HG03575 (cell line): Measurements from ENCODE around the gene C3orf18.

ENCODE experiments used
- ATAC-seq: cut with Tn5 transposase; IDR thresholded peaks from one replicate; pipeline ENCODE4 v1.9.1; 2021; ENCODE audit not compliant: unreplicated experiment, insufficient number of reproducible peaks, low FRiP score; ENCODE audit errors: extremely low read depth

C3orf18 gene

GRCh38 chr3:50567386-50568167, at the start of gene C3orf18:
TSS of gene C3orf18 (minus strand) at chr3:50567747. CDS start at chr3:50565699, 2,048 bp downstream.
- peak; percentile 42 for ATAC-seq

GRCh38 chr3:50616770-50617095, 49.2 kb upstream of the C3orf18 start:
- no peak for ATAC-seq

- no peak for ATAC-seq
Observed at GRCh38 chr3:50616003-50616769, 48.6 kb upstream of the C3orf18 start.

- no peak for ATAC-seq
Observed at GRCh38 chr3:50615190-50615589, 47.6 kb upstream of the C3orf18 start.

- ATAC-seq = no peak
Observed at GRCh38 chr3:50612970-50613846, 45.7 kb upstream of the C3orf18 start.

- no peak for ATAC-seq
Observed at GRCh38 chr3:50612234-50612882, 44.8 kb upstream of the C3orf18 start.

- ATAC-seq = no peak
Observed at GRCh38 chr3:50611464-50612233, 44.1 kb upstream of the C3orf18 start, which contains the start of gene CISH. TSS of gene CISH (minus strand) at chr3:50611774. CDS start at chr3:50611650, 124 bp downstream.

- ATAC-seq = no peak
Observed at GRCh38 chr3:50610992-50611463, 43.5 kb upstream of the C3orf18 start.

GRCh38 chr3:50610181-50610971, 42.8 kb upstream of the C3orf18 start:
- ATAC-seq = no peak

GRCh38 chr3:50609763-50610085, 42.2 kb upstream of the C3orf18 start:
- ATAC-seq = no peak

GRCh38 chr3:50609071-50609762, 41.7 kb upstream of the C3orf18 start:
- no peak for ATAC-seq

- ATAC-seq = no peak
Observed at GRCh38 chr3:50608278-50608677, 40.7 kb upstream of the C3orf18 start.

GRCh38 chr3:50607271-50608091, 39.9 kb upstream of the C3orf18 start:
- no peak for ATAC-seq

GRCh38 chr3:50606596-50606995, 39.0 kb upstream of the C3orf18 start:
- no peak for ATAC-seq

GRCh38 chr3:50605901-50606326, 38.4 kb upstream of the C3orf18 start:
- no peak for ATAC-seq
